Inferior parietal cortex (tissue), 1 donor: Measurements from ENCODE around the gene PPP1R37.

Experiments
- DNase-seq: peaks from one replicate; pipeline ENCODE4 v3.0.0-alpha.2; 2016; ENCODE audit errors: extremely low spot score

The PPP1R37 gene

GRCh38 chr19:45169602-45170001, 76.6 kb downstream of the PPP1R37 start:
- DNase-seq, result no peak

- no peak for DNase-seq
Measured at GRCh38 chr19:45170146-45171106, 77.4 kb downstream of the PPP1R37 start.

GRCh38 chr19:45171211-45171623, 78.2 kb downstream of the PPP1R37 start:
- DNase-seq, result no peak

GRCh38 chr19:45172173-45172572, 79.2 kb downstream of the PPP1R37 start:
- DNase-seq, result no peak

- no peak for DNase-seq
Measured at GRCh38 chr19:45172611-45173208, 79.7 kb downstream of the PPP1R37 start.

- DNase-seq, result no peak
Measured at GRCh38 chr19:45173816-45174215, 80.8 kb downstream of the PPP1R37 start.

GRCh38 chr19:45175515-45176345, 82.8 kb downstream of the PPP1R37 start:
- DNase-seq, result no peak

GRCh38 chr19:45177817-45178261, 84.9 kb downstream of the PPP1R37 start, which contains the start of gene TRAPPC6A:
TRAPPC6A (minus strand) TSS chr19:45178237; CDS start chr19:45178218, 19 bp downstream.
- no peak for DNase-seq

GRCh38 chr19:45178262-45179071, 85.5 kb downstream of the PPP1R37 start, which contains the start of gene BLOC1S3:
BLOC1S3 (plus strand) TSS chr19:45178784; CDS start chr19:45179297, 513 bp downstream.
- DNase-seq, result peak; percentile 100

GRCh38 chr19:45179072-45179891, 86.3 kb downstream of the PPP1R37 start:
- no peak for DNase-seq

GRCh38 chr19:45179892-45180370, 87.0 kb downstream of the PPP1R37 start:
- DNase-seq, result no peak

GRCh38 chr19:45180936-45181335, 88.0 kb downstream of the PPP1R37 start:
- DNase-seq, result no peak

- no peak for DNase-seq
Measured at GRCh38 chr19:45182758-45183157, 89.8 kb downstream of the PPP1R37 start.

- no peak for DNase-seq
Measured at GRCh38 chr19:45184115-45184514, 91.1 kb downstream of the PPP1R37 start.

GRCh38 chr19:45186509-45187334, 93.7 kb downstream of the PPP1R37 start:
- no peak for DNase-seq

- DNase-seq, result peak; percentile 6
Measured at GRCh38 chr19:45187421-45188100, 94.6 kb downstream of the PPP1R37 start.

GRCh38 chr19:45189971-45190370, 97.0 kb downstream of the PPP1R37 start:
- DNase-seq, result no peak

- no peak for DNase-seq
Measured at GRCh38 chr19:45191375-45191774, 98.4 kb downstream of the PPP1R37 start.
